Uterus (tissue), 4 donors: ENCODE results near the gene EPS8L3. TPM values are rescaled to one million over a fixed set of nuclear protein-coding genes. Genes with fewer than 3 reads are reported as not detected.

Source experiments
- DNase-seq, 2 donors: peaks; one replicate each; pipeline ENCODE4 v3.0.0-alpha.2; 2019 to 2020
- H3K27ac ChIP-seq, 2 donors: fragments of 200-600 bp; sonication (generic); 1 replicate in 1 of 2; 2 replicates in 1 of 2; pipeline ENCODE4 v1.5.1; 2016 to 2018
- H3K27me3 ChIP-seq, 2 donors: fragments of 200-600 bp; sonication (generic); one replicate each; pipeline ENCODE4 v1.5.1; 2018 to 2019; ENCODE audit warnings: control low read depth in 1 of 2
- H3K36me3 ChIP-seq, 2 donors: fragments of 200-600 bp; sonication (generic); one replicate each; pipeline ENCODE4 v1.5.1; 2019; ENCODE audit warnings: control low read depth in 1 of 2
- H3K4me1 ChIP-seq, 2 donors: fragments of 200-600 bp; sonication (generic); one replicate each; pipeline ENCODE4 v1.5.1; 2018 to 2019; ENCODE audit warnings: control low read depth in 1 of 2
- H3K4me3 ChIP-seq, 2 donors: fragments of 200-600 bp; sonication (generic); 1 replicate in 1 of 2; 2 replicates in 1 of 2; pipeline ENCODE4 v1.5.1; 2018 to 2019; ENCODE audit warnings: mild to moderate bottlenecking in 1 of 2
- H3K9me3 ChIP-seq, 2 donors: fragments of 200-600 bp; sonication (generic); one replicate each; pipeline ENCODE4 v1.5.1; 2019; ENCODE audit warnings: control low read depth in 1 of 2
- POLR2A ChIP-seq, 2 donors: fragments of 450-650 bp; IDR thresholded peaks; one replicate each; pipeline ENCODE4 v1.6.1; 2016; ENCODE audit warnings: antibody characterized with exemption in 2 of 2, mild to moderate bottlenecking in 1 of 2, moderate library complexity in 1 of 2
- intact Hi-C: fragments of 100-400 bp; cut with DNase I; formaldehyde crosslinking; loops from one replicate; pipeline ENCODE4 v1.15.1; 2023; ENCODE audit warnings: low total_unique reads
- total RNA-seq, 4 donors: library from RNA; depleted of rRNA in 3 of 4; stranded (reverse); fragments of >200 nt in 3 of 4; gene quantifications; one replicate each; pipeline versions ENCODE4 v1.1.0 to v1.2.4, GENCODE V29; 2014 to 2023
- TF ChIP-seq, protein P1 (sequence below), 4 experiments: fragments of 200-600 bp in 2 of 4; fragments of 450-650 bp in 2 of 4; sonication (generic) in 2 of 4; IDR thresholded peaks; one replicate each; pipeline ENCODE4 v1.5.1; 2016 to 2019; ENCODE audit warnings: antibody characterized with exemption in 4 of 4, mild to moderate bottlenecking in 2 of 4, moderate library complexity in 1 of 4
- donor health status: DM: yes; HTN: yes; CAD: no.

EPS8L3 gene
- total RNA-seq, 4 donors from 2014 or later: 0.26 to 0.29 TPM; not detected in 2

DNA sequence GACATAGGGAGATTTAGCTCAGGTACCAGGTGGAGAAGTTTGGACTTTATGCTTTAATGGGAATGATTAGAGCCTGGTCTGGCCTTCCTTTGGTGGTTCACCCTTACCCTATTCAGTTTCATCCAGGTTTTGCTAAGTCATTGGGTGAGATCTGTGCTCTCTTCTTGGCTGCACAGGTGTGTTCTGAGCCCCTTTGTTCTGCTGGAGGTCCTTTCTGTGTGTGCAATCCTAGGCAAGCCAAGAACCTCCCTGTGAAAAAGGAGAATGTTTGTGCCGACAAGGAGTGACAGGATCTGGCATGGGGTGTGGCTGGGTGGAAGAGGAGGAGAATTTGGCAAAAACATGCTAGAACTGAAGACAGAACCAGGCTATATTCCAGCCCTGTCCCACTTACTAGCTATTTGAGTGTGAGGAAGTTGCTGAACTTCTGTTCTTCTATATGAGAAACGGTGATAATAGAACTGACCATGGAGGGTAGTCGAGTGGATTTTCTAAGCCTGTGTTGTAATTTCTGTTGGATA, 47.1 kb downstream of the EPS8L3 start:
- peak overlapping the region in 1 of 2 donors; percentile 5 for H3K27ac ChIP-seq
- no peaks in the 10 kb centered on the region for H3K36me3 ChIP-seq
- peaks cover 0 to 3% of the 10 kb centered on the region in 2 donors for H3K4me1 ChIP-seq
- DNase-seq: no peak
- TF ChIP-seq, protein P1, sequence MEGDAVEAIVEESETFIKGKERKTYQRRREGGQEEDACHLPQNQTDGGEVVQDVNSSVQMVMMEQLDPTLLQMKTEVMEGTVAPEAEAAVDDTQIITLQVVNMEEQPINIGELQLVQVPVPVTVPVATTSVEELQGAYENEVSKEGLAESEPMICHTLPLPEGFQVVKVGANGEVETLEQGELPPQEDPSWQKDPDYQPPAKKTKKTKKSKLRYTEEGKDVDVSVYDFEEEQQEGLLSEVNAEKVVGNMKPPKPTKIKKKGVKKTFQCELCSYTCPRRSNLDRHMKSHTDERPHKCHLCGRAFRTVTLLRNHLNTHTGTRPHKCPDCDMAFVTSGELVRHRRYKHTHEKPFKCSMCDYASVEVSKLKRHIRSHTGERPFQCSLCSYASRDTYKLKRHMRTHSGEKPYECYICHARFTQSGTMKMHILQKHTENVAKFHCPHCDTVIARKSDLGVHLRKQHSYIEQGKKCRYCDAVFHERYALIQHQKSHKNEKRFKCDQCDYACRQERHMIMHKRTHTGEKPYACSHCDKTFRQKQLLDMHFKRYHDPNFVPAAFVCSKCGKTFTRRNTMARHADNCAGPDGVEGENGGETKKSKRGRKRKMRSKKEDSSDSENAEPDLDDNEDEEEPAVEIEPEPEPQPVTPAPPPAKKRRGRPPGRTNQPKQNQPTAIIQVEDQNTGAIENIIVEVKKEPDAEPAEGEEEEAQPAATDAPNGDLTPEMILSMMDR (IDR thresholded peaks at IDR 0.05): no peak
- TF ChIP-seq POLR2A (IDR thresholded peaks at IDR 0.05): no peak
- no peak overlapping the region for H3K4me3 ChIP-seq
- no peaks in the 10 kb centered on the region for H3K9me3 ChIP-seq
- intact Hi-C loops: no loop called here
- H3K27me3 ChIP-seq: no peaks in the 10 kb centered on the region

DNA sequence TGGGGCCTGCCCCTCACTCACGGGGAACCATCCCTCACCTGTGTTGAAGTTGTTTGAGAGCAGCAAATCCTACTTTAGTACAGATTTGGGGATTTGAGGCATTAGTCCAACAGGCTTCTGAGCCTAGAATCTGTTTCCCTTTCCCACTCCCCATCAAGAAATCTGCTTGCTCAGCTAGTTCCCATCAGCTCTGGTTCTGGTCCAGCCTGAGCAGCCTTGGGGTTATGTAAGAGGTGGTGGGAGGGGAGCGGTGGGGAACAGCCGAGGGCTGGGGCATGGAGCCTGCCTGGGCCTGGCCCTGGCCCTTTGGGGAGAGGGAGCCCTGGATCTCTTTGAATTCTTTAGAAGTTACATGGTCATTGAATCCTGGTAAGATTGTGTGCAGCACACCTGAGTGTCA, 47.6 kb downstream of the EPS8L3 start:
- intact Hi-C loops: no loop called here

DNA sequence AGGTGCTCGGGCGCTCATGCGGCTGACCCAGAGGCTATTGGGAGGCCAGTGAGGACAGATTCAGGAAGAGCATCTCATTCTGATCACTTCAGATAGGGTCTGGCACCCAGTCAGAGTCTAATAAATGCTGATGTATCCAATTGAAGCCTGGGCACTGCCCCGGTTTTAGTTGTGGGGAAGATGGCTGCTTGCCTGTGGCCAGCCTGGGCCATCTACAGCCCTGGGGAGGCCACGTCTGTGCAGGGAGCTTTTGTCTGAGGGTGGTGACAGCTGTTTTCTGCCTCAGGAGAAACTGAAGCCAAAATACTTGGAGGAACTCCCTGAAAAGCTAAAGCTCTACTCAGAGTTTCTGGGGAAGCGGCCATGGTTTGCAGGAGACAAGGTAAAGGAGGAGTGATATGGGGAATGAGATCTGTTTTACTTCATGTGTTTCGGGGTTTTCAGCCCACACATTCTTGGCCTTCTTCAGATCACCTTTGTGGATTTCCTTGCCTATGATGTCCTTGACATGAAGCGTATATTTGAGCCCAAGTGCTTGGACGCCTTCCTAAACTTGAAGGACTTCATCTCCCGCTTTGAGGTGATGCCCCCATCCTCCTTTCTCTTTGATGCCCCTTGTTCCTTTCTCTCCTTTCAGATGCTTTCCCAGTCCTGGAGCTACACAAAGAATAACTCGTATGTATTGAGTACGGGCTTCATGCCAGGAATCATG, 48.9 kb downstream of the EPS8L3 start:
- H3K4me3 ChIP-seq: no peak overlapping the region
- no peaks in the 10 kb centered on the region for H3K9me3 ChIP-seq
- intact Hi-C loops: no loop called here
- H3K4me1 ChIP-seq: peaks cover 0 to 3% of the 10 kb centered on the region in 2 donors
- H3K27ac ChIP-seq: no peak overlapping the region
- no peak for DNase-seq
- no peaks in the 10 kb centered on the region for H3K36me3 ChIP-seq
- H3K27me3 ChIP-seq: no peaks in the 10 kb centered on the region
- TF ChIP-seq POLR2A (IDR thresholded peaks at IDR 0.05): no peak
- TF ChIP-seq, protein P1 (IDR thresholded peaks at IDR 0.05): no peak

More for the DNA sequence above, 47.6 kb downstream of the EPS8L3 start:
- no peaks in the 10 kb centered on the region for H3K36me3 ChIP-seq
- H3K4me1 ChIP-seq: peaks cover 0 to 3% of the 10 kb centered on the region in 2 donors
- DNase-seq: peak in 1 of 2 donors; percentile 33
- no peak overlapping the region for H3K4me3 ChIP-seq
- H3K9me3 ChIP-seq: no peaks in the 10 kb centered on the region
- H3K27ac ChIP-seq: peak overlapping the region in 1 of 2 donors; percentile 5
- no peaks in the 10 kb centered on the region for H3K27me3 ChIP-seq
- TF ChIP-seq POLR2A (IDR thresholded peaks at IDR 0.05): no peak
- TF ChIP-seq, protein P1 (IDR thresholded peaks at IDR 0.05): no peak

DNA sequence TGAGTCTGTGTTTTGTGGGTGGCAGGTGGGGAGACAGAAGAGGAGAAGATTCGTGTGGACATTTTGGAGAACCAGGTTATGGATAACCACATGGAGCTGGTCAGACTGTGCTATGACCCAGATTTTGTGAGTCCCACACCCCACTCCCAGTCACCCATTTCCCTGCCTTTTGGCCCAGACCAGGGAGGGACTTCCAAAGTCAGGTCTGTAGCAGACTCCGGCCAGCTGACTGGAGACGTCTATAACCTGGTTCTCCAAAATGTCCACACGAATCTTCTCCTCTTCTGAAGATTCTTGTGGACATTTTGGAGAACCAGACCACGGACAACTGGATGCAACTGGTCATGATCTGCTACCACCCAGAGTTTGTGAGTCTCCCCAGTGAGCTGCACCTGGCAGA, 50.1 kb downstream of the EPS8L3 start:
- intact Hi-C loops: no loop called here
- Histone ChIP-seq H3K4me1 (peaks cover 0 to 3% of the 10 kb centered on the region in 2 donors), H3K27me3 (no peaks in the 10 kb centered on the region), H3K36me3 (no peaks in the 10 kb centered on the region), H3K4me3 (no peak overlapping the region), H3K27ac (no peak overlapping the region), H3K9me3 (no peaks in the 10 kb centered on the region)
- TF ChIP-seq, protein P1 (IDR thresholded peaks at IDR 0.05): no peak
- no peak for TF ChIP-seq POLR2A (IDR thresholded peaks at IDR 0.05)
- DNase-seq: no peak

DNA sequence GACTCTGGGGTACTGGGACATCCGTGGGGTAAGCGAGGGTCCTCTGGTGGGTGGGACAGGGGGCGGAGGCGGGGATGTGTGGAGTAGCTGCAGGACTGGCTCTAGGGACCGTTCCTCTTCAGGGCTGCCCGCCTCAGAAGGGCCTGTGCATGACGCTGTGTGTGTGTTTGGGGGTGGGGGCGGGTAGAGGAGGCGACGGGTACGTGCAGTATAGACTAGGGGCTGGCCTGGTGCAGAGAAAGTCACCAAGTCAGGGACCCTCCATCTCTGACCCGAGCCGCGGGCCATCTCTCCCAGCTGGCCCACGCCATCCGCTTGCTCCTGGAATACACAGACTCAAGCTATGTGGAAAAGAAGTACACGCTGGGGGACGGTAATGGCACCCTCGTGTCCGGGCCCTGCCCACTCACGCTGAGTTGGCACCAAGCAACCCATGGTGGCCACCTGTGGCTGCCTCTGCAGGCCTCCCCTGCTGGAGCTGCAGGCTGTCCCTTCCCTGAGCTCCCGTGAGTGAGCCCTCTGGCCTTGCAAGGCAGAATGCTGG, 51.3 kb downstream of the EPS8L3 start:
- no peaks in the 10 kb centered on the region for H3K36me3 ChIP-seq
- H3K4me1 ChIP-seq: peaks cover 0 to 3% of the 10 kb centered on the region in 2 donors
- no peak for TF ChIP-seq POLR2A (IDR thresholded peaks at IDR 0.05)
- TF ChIP-seq, protein P1 (IDR thresholded peaks at IDR 0.05): no peak
- H3K9me3 ChIP-seq: no peaks in the 10 kb centered on the region
- intact Hi-C loops: no loop called here
- no peaks in the 10 kb centered on the region for H3K27me3 ChIP-seq
- peak overlapping the region; percentile 27 to 78 for H3K27ac ChIP-seq
- no peak for DNase-seq
- H3K4me3 ChIP-seq: peak overlapping the region; percentile 28 to 46
